ENCODE measurements around the gene ARMC3. TPM values are rescaled to one million over a fixed set of nuclear protein-coding genes. Genes with fewer than 3 reads are reported as not detected.
"Not testable (repeated sequence)": the region's sequence is repeated elsewhere in the genome, so short reads cannot be mapped to it uniquely, and the experiment has no call there.

The ARMC3 gene
- total RNA-seq, 1 experiment from 2014 or later = 0.28 TPM

DNA sequence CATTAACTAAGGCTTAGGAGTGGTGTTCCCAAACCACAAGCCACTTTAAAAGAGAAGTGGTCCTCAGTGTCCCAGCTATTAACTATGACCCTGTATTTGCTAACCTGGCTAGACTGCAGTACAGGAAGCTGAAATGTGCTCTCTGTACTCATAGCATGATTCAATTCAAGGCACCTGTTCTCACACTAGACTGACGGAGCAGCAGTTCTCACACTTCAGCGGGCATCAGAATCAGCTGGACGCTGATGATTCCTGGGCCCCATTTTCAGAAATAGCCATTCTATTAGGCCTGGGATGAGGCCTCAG lies 143.0 kb downstream of the ARMC3 start:
- no peak overlapping the region for H3K27ac Mint-ChIP-seq
- no peaks in the 10 kb centered on the region for H3K9me3 Mint-ChIP-seq
- ATAC-seq (no peak), DNase-seq (ENCODE audit: low spot score) (no peak)
- no peaks in the 10 kb centered on the region for H3K36me3 Mint-ChIP-seq
- H3K4me3 Mint-ChIP-seq = no peak overlapping the region
- H3K27me3 Mint-ChIP-seq (ENCODE audit: low read depth) = no peaks in the 10 kb centered on the region
- POLR2A ChIA-PET = interaction anchor here (0.5 kb wide), 1 partner anchor 136 kb away, joined by 5 read pairs; no protein-coding TSS in a partner anchor
- H3K4me1 Mint-ChIP-seq = no peaks in the 10 kb centered on the region; the same call in 1 of the 2 replicates
- no peak for TF ChIP-seq NFATC4 (CRISPR knock-in tag; IDR thresholded peaks at IDR 0.05)
- TF ChIP-seq, protein P1, sequence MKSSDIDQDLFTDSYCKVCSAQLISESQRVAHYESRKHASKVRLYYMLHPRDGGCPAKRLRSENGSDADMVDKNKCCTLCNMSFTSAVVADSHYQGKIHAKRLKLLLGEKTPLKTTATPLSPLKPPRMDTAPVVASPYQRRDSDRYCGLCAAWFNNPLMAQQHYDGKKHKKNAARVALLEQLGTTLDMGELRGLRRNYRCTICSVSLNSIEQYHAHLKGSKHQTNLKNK (CRISPR knock-in tag; IDR thresholded peaks at IDR 0.05) = no peak
- TF ChIP-seq ZNF232 (CRISPR knock-in tag; IDR thresholded peaks at IDR 0.05) = no peak
- no peak for TF ChIP-seq NFE2L1 (CRISPR knock-in tag; IDR thresholded peaks at IDR 0.05)
- TF ChIP-seq ARID4B (CRISPR knock-in tag; IDR thresholded peaks at IDR 0.05; ENCODE audit: borderline replicate concordance) = no peak
- TF ChIP-seq ETV6 (CRISPR knock-in tag; IDR thresholded peaks at IDR 0.05) = no peak
- CTCF ChIA-PET = no interaction called here

DNA sequence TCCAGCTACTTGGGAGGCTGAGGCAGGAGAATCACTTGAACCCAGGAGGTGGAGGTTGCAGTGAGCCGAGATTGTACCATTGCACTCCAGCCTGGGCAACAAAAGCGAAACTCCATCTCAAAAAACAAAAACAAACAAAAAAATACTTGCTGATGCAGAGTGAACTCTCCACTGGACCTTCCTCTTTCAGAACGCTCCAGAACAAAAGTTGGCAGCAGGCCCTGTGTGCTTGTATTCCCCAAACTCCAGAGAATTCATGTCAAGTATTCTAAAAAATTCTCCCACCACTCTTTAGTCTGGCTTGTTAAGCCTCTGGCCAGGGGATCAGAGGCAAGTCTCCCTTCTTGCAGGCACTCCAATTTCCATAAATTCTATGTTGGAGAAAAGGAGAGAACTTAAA lies 144.7 kb downstream of the ARMC3 start:
- POLR2A ChIA-PET = not testable (repeated sequence)

DNA sequence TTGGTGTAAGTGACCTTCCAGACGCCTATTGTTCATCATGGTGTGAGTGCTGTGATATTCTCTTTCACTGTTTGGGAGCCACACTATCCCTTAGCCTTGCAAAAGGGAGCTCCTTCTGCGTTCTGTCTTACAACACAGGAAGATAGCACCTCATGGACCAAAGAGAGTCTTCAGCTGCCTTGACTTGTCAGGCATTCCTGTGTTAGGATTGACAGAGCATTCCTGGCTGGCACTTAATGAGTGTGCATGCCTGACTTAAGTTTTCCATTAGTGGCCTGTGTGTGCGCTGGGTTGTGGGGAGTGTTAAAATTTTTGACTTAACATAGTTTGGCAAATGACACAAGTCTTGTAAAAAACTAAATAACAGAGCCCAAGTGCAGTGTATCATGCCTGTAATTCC lies 145.7 kb downstream of the ARMC3 start:
- CTCF ChIA-PET = no interaction called here
- H3K4me1 Mint-ChIP-seq = no peaks in the 10 kb centered on the region
- no peaks in the 10 kb centered on the region for H3K9me3 Mint-ChIP-seq
- POLR2A ChIA-PET = no interaction called here
- TF ChIP-seq PRRX2 (CRISPR knock-in tag; IDR thresholded peaks at IDR 0.05) (no peak), CDX4 (CRISPR knock-in tag; IDR thresholded peaks at IDR 0.05; ENCODE audit: borderline replicate concordance) (no peak), MXD4 (CRISPR knock-in tag; IDR thresholded peaks at IDR 0.05; ENCODE audit: borderline replicate concordance) (no peak), ARID4B (CRISPR knock-in tag; IDR thresholded peaks at IDR 0.05; ENCODE audit: borderline replicate concordance) (no peak), ZNF232 (CRISPR knock-in tag; IDR thresholded peaks at IDR 0.05) (no peak), ZNF317 (CRISPR knock-in tag; IDR thresholded peaks at IDR 0.05; ENCODE audit: borderline replicate concordance, low read depth) (no peak), CREB1 (CRISPR knock-in tag; IDR thresholded peaks at IDR 0.05) (no peak), ATF2 (CRISPR knock-in tag; IDR thresholded peaks at IDR 0.05; ENCODE audit: borderline replicate concordance, low read depth) (no peak)
- TF ChIP-seq, protein P2, sequence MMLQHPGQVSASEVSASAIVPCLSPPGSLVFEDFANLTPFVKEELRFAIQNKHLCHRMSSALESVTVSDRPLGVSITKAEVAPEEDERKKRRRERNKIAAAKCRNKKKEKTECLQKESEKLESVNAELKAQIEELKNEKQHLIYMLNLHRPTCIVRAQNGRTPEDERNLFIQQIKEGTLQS (CRISPR knock-in tag; conservative IDR thresholded peaks at IDR 0.05) = no peak
- H3K4me3 Mint-ChIP-seq = no peak overlapping the region
- no peak for DNase-seq (ENCODE audit: low spot score)
- no peaks in the 10 kb centered on the region for H3K36me3 Mint-ChIP-seq
- ATAC-seq = no peak
- no peaks in the 10 kb centered on the region for H3K27me3 Mint-ChIP-seq (ENCODE audit: low read depth)
- no peak overlapping the region for H3K27ac Mint-ChIP-seq

More for the DNA sequence above, 144.7 kb downstream of the ARMC3 start:
- DNase-seq (ENCODE audit: low spot score); H3K4me1 Mint-ChIP-seq; H3K4me3 Mint-ChIP-seq; ATAC-seq; CTCF ChIA-PET; H3K9me3 Mint-ChIP-seq; H3K27me3 Mint-ChIP-seq (ENCODE audit: low read depth); H3K36me3 Mint-ChIP-seq; H3K27ac Mint-ChIP-seq: not testable (repeated sequence)
